Endometrial microvascular endothelial cells (primary cell): ENCODE results near the gene FERMT2. TPM values are rescaled to one million over a fixed set of nuclear protein-coding genes. Genes with fewer than 3 reads are reported as not detected.

ENCODE experiments used
- in situ Hi-C: cut with HindIII; loops from 2 replicates; pipeline ENCODE4 v1.10.0; 2017; ENCODE audit warnings: low sequenced_read_pairs, low pct_unique_long_range_greater_than_20kb; ENCODE audit errors: inconsistent ontology term
- total RNA-seq: library from RNA; depleted of rRNA; stranded (reverse); fragments of >200 nt; gene quantifications from one replicate; pipeline ENCODE4 v1.2.3, GENCODE V29; 2015; ENCODE audit errors: inconsistent ontology term

FERMT2 gene
- total RNA-seq, 1 donor from 2014 or later, result 104 TPM

DNA sequence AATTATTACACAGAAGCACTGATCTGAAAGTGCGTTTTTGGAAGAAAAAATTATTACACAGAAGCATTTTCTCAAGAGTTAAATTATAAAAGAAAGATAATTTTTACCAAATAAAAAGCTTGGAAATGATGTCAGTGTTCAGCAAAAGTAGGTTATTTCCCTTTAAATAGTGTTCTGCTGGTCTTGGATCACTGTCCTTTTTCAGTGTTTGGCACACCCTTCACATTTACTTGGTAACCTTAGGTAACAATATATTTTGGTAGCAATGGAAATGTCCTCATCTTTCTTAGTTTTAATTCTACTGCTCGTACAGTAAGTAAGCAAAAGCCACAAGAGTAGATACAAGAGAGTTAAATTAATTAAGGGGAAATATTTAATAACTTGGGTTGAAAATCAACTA, 40.3 kb downstream of the FERMT2 start:
- in situ Hi-C loops, result no loop called here

- in situ Hi-C loops, result no loop called here
Observed at GRCh38 chr14:52907949-52908348, 42.9 kb downstream of the FERMT2 start.

- in situ Hi-C loops, result no loop called here
Observed at GRCh38 chr14:52906141-52906601, 44.7 kb downstream of the FERMT2 start.

DNA sequence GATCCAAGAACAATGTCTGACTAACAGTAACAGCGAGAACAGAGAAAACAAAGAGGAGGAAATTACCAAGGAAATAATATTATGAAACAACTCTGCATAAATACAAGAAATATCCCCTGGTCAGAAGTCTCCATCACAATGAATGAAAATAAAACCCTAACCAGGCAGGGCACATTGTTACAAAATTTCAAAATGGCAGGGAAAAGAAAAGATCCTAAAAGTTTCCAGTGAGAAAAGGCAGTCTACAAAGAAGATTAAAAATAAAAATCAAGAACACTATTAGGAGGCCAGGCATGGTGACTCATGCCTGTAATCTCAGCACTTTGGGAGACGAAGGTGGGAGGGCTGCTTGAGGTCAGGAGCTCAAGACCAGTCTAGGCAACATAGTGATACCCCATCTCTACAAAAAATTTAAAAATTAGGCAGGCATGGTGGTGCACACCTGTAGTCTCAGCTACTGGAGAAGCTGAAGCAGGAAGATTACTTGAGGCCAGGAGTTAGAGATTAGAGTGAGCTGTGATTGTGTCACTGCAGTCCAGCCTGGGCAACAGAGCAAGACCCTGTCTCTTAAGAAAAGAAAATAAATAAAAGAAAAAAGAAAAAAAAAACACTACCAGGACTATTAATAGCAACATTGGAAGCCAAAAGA, 47.8 kb downstream of the FERMT2 start:
- in situ Hi-C loops, result no loop called here

DNA sequence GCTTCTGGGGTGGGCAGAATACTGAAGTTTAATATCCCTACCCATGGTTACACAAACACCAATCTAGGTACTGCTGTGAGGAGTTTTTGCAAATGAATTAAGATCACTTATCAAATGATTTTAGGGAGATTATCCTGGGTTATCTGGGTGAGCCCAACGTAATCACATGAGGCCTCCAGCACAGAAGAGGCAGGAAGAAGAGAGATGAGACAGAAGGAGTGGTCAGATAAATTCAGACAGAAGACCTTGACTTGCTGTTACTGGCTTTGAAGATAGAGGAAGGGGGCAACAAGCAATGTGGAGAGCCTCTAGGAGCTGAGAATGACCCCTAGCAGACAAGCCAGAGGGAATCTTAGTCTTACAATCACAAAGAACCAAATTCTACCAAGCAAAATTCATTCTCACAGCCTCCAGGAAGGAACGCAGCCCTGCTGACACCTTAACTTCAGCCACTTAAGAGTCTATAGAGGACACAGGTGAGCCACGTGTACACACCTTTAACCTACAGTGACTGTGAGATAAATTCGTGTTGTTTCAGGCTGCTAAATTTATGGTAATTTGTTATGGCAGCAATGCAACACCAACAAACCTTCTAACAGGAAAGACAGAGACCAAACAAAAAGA, 49.4 kb downstream of the FERMT2 start:
- in situ Hi-C loops, result no loop called here

- in situ Hi-C loops, result no loop called here
Observed at GRCh38 chr14:52900731-52901130, 50.1 kb downstream of the FERMT2 start.

DNA sequence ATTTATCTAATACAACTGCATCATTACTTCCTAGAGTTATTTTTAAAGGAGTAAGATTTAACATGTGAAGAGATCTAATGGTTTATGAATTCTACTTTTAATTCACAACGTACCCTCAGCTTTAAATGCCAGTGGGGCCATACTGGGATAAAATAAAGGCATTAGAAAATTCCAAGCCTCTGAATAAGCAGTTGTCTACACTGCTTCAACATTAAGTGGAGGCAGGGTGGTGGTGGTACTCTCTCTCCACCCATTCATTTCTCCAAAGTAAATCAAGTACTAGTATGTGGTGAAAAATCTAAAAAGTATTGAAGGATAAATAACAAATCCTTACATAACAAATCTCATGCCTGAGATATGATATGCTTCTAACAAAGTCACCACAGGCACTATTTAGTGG, 52.4 kb downstream of the FERMT2 start:
- in situ Hi-C loops, result no loop called here

DNA sequence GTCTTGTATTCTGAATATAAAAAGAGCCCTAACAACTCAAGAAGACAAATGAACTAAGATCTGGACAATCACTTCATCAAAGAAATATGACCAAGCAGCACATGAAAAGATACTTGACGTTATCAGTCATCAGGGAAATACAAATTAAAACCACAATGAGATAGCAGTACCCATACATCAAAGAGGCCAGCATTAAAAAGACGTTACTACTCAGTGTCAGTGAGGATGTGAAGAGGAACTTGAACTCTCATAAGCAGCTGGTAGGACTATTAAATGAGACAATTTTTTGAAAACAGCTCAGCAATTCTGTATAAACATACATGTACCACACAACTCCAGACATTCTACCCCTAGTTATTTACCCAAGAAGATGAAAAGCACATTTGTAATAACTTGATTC, 55.9 kb downstream of the FERMT2 start:
- in situ Hi-C loops, result no loop called here

GRCh38 chr14:52891800-52892199, 59.0 kb downstream of the FERMT2 start:
- in situ Hi-C loops, result no loop called here

DNA sequence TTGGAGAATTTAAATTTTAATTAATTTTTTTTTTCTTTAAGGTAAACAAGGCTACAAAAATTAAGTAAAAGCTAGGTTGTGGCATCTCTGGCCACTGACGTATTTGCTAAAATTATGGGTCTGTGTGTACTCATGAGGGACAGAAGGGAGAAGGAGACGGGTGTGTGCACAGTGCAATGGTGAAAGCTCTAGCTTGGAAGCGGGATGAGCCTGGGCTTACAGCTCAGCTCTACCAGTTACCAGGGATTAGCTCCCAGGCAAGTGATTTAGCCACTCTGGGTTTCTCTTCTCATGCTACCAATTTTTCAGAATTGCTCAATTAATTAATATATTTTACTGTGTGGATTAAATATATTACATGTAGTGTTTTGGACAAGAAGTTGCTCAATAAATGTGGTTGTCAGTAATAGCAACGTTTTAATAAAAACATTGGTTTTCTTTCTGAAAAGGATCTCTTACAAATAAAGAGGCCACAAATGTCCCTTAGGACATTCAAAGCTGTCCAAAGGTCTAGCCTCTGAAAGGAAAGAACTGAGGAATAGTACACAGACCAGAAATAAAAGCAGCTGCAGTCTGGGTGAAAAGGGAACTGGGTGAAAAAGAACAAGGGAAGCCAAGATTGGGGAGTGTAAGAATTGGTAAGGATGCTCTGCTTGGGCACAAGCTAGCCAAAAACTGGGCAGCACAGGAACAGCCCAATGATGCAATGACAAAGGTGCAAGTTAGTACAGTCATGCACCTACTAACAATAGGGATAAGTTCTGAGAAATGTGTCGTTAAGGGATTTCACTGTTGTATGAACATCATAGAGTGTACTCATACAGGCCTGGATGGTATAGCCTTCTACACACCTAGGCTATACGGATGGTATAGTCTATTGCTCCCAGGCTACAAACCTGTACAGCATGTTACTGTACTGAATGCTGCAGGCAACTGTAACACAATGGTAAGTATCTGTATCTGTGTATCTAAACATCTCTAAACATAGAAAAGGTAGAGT, 61.7 kb downstream of the FERMT2 start:
- in situ Hi-C loops, result no loop called here

- in situ Hi-C loops, result no loop called here
Observed at GRCh38 chr14:52888159-52888558, 62.7 kb downstream of the FERMT2 start.

GRCh38 chr14:52885230-52885629, 65.6 kb downstream of the FERMT2 start:
- in situ Hi-C loops, result no loop called here

DNA sequence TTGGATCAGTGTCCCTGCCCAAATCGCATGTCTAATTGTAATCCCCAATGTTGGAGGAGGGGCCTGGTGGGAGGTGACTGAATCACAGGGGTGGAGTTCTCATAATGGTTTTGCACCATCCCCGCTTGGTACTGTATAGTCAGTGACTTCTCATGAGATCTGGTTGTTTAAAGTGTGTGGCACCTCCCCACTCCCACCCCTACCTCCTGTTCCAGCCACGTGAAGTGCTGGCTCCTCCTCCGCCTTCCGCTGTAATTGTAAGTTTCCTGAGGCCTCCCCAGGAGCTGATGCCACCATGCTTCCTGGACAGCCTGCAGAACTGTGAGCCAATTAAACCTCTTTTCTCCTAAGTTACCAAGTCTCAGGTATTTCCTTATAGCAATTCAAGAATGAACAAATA, 67.2 kb downstream of the FERMT2 start:
- in situ Hi-C loops, result no loop called here

DNA sequence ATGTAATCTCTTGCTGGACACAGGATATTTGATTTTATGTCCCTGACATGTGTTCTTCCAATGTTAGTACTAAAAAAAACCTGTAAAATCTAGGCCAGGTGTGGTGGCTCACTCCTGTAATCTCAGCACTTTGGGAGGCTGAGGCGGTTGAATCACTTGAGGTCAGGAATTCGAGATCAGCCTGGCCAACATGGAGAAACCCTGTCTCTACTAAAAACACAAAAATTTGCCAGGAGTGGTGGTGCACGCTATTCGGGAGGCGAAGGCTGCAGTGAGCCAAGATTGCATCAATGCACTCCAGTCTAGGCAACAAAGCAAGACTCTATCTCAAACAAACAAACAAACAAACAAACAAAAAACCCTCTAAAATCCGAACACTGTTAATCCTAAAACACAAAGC, 68.0 kb downstream of the FERMT2 start:
- in situ Hi-C loops, result no loop called here

GRCh38 chr14:52879958-52880357, 70.9 kb downstream of the FERMT2 start:
- in situ Hi-C loops, result no loop called here

GRCh38 chr14:52878946-52879345, 71.9 kb downstream of the FERMT2 start:
- in situ Hi-C loops, result no loop called here

DNA sequence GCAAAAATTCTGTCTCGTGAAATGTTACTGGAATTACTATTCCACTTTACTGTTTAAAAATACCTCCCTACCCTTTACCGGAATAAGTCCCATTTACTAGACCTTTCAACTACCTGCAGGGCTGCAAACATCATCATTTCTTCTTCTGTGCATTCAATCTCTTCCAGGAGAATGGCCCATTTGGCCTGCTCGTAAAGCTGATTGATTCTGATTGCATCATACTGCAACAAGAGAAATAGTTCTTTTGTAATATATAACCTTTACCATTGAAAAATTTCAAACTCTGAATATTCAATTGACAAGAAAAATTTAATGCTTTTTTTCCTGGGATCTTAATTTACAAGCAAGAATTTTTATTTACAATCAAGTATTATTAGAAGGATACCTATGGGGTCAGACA, 72.4 kb downstream of the FERMT2 start:
- in situ Hi-C loops, result no loop called here

DNA sequence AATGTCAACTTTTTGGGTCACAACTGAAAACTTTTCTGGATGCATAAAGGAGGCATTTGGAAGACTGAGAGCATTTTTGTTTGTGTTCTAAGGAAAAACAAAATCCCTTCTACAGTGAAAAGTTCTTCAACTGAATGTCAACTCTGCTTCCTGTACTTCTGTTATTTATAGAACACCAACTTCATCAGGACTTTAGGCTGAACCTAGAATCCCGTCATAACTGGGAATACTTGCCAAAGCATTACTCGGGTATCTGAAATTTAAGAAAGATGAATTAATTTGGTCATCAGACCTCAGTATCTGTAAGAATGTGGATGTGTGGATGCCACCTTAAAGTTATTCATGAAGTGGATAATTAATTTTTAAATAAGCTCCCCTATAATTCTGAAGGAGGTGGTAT, 73.2 kb downstream of the FERMT2 start:
- in situ Hi-C loops, result no loop called here

DNA sequence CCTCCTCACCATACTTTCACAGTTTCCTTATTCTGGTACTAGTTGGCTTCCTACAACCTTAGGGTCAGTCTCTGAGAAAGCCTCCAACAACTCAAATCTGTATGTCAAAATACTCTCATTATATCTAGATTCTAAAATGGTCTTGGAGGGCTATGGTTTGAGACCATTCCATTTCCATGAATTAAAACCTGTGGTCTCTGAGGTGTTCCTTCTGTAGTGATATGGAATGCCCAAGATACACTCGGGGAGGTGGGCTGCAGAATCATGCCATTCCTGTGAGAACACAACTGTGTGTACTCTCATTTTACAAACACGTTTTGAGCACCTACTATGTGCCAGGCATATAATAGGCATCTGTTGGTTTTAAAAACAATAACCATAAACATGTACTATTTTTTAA, 74.0 kb downstream of the FERMT2 start:
- in situ Hi-C loops, result no loop called here

- in situ Hi-C loops, result no loop called here
Observed at GRCh38 chr14:52876311-52876710, 74.5 kb downstream of the FERMT2 start.
